Right renal pelvis (tissue), 4 donors: Measurements from ENCODE around the gene PSMB8. TPM values are rescaled to one million over a fixed set of nuclear protein-coding genes. Genes with fewer than 3 reads are reported as not detected.

ENCODE experiments used
- DNase-seq, 4 donors: peaks; one replicate each; pipeline ENCODE4 v3.0.0-alpha.2; 2013; ENCODE audit warnings: low read depth in 4 of 4, low spot score in 3 of 4, missing footprints in 1 of 4
- polyA plus RNA-seq, 4 donors: library from polyadenylated mRNA; unstranded; fragments of 120-200 nt; gene quantifications; one replicate each; pipeline ENCODE4 v1.2.1, GENCODE V29; 2013; ENCODE audit not compliant: insufficient read length in 4 of 4

The PSMB8 gene
- polyA plus RNA-seq, 4 donors = 24.1 to 25.5 (median 24.5) TPM

- no peak for DNase-seq
These were observed 44.1 kb downstream of the PSMB8 start for GRCh38 chr6:32799740-32800139.

- DNase-seq = no peak
These were observed 44.7 kb downstream of the PSMB8 start for GRCh38 chr6:32799168-32799567.

- peak; percentile 45 to 65 (median 58) for DNase-seq
These were observed 46.7 kb downstream of the PSMB8 start for GRCh38 chr6:32796848-32797776.

- no peak for DNase-seq
These were observed 49.3 kb downstream of the PSMB8 start for GRCh38 chr6:32794510-32794909.

- DNase-seq = no peak
These were observed 50.9 kb downstream of the PSMB8 start for GRCh38 chr6:32792901-32793435.

Other genes starting within 250 kb of the PSMB8 start
- 1 to 10 TPM; 2.7 to 6.7 (median 3.6) TPM for gene HLA-DQA1, start 206.6 kb downstream of the PSMB8 start, polyA plus RNA-seq
- 1 to 10 TPM; 4.4 to 8.3 (median 6.1) TPM for gene HLA-DQB1, start 177.4 kb downstream of the PSMB8 start, polyA plus RNA-seq
- under 1 TPM in 2 of 4 donors, not detected in 2; 0.14 to 0.38 TPM for gene HLA-DQA2, start 102.7 kb downstream of the PSMB8 start, polyA plus RNA-seq
- gene HLA-DQB2, start 80.5 kb downstream of the PSMB8 start, polyA plus RNA-seq = 1 to 10 TPM in 1 of 4 donors, under 1 TPM in 2, not detected in 1; 0.83 to 1.7 (median 0.89) TPM
- under 1 TPM in 3 of 4 donors, not detected in 1; 0.13 to 0.19 (median 0.15) TPM for gene HLA-DOB, start 27.0 kb downstream of the PSMB8 start, polyA plus RNA-seq
- 10 to 100 TPM; 11.9 to 14.8 (median 12.8) TPM for gene TAP2, start 5.3 kb downstream of the PSMB8 start, polyA plus RNA-seq
- gene TAP1, start 9.7 kb upstream of the PSMB8 start, polyA plus RNA-seq = 10 to 100 TPM in 3 of 4 donors, 1 to 10 TPM in 1; 10.0 to 12.7 (median 10.8) TPM
- 1 to 10 TPM; 5.7 to 7.4 (median 6.0) TPM for gene PSMB9, start 10.1 kb upstream of the PSMB8 start, polyA plus RNA-seq
- gene HLA-DMB, start 97.0 kb upstream of the PSMB8 start, polyA plus RNA-seq = 10 to 100 TPM; 70.0 to 77.3 (median 73.0) TPM
- gene HLA-DMA, start 109.0 kb upstream of the PSMB8 start, polyA plus RNA-seq = 10 to 100 TPM; 15.9 to 19.1 (median 17.2) TPM
- 100 to 1,000 TPM; 308 to 347 (median 326) TPM for gene BRD2, start 124.5 kb upstream of the PSMB8 start, polyA plus RNA-seq
- gene HLA-DOA, start 165.5 kb upstream of the PSMB8 start, polyA plus RNA-seq = 1 to 10 TPM; 4.7 to 5.8 (median 5.1) TPM
- 10 to 100 TPM; 17.9 to 37.0 (median 19.2) TPM for gene HLA-DPA1, start 229.6 kb upstream of the PSMB8 start, polyA plus RNA-seq
- gene HLA-DPB1, start 231.9 kb upstream of the PSMB8 start, polyA plus RNA-seq = 10 to 100 TPM; 18.4 to 24.2 (median 21.3) TPM